Forelimb muscle (tissue), 1 donor: ENCODE measurements around the gene SLC44A1. TPM values are rescaled to one million over a fixed set of nuclear protein-coding genes. Genes with fewer than 3 reads are reported as not detected.

Experiments
- DNase-seq: peaks from one replicate; pipeline ENCODE4 v3.0.0-alpha.2; 2013; ENCODE audit warnings: low read depth
- polyA plus RNA-seq: library from polyadenylated mRNA; unstranded; fragments of 120-200 nt; gene quantifications from one replicate; pipeline ENCODE4 v1.2.1, GENCODE V29; 2013; ENCODE audit not compliant: insufficient read length

SLC44A1 gene
- polyA plus RNA-seq, 1 donor = 14.6 TPM

- no peak for DNase-seq
Measured at GRCh38 chr9:105333076-105333475, 88.6 kb downstream of the SLC44A1 start.

GRCh38 chr9:105333811-105334210, 89.4 kb downstream of the SLC44A1 start:
- DNase-seq = no peak

DNA sequence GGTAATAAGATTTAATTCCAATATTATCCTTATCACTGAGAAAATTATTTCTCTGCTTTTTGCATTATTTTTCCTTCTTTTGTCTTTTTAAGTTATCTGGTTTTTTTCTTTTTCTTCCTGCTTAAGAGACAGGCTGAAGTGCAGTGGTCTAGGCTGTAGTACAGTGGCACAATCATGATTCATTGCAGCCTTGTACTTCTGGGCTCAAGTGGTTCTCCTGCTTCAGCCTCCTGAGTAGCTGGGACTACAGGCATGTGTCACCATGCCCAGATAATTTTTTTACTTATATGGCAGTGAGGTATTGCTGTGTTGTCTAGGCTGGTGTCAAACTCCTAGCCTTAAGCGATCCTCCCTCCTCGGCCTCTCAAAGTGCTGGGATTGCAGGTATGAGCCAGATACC, 93.9 kb downstream of the SLC44A1 start:
- DNase-seq = no peak

GRCh38 chr9:105339849-105340248, 95.4 kb downstream of the SLC44A1 start:
- no peak for DNase-seq

GRCh38 chr9:105341434-105342146, 97.1 kb downstream of the SLC44A1 start:
- no peak for DNase-seq

DNA sequence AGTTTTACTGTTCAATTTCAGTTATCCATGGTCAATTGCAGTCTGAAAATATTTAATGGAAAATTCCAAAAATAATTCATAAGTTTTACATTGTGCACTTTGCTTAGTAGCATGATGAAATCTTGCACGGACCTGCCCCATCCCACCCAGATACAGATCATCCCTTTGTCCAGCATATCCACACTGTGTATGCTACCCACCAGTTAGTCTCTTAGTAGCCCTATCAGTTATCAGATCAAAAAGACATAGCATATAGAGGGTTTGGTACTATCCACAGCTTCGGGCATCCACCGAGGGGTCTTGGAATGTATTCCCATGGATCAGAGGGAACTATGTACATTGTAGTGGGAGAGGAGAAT, 97.7 kb downstream of the SLC44A1 start:
- no peak for DNase-seq

GRCh38 chr9:105344283-105344682, 99.8 kb downstream of the SLC44A1 start:
- no peak for DNase-seq

- DNase-seq = no peak
Measured at GRCh38 chr9:105345626-105346025, 101.2 kb downstream of the SLC44A1 start.

- DNase-seq = no peak
Measured at GRCh38 chr9:105346273-105346672, 101.8 kb downstream of the SLC44A1 start.

DNA sequence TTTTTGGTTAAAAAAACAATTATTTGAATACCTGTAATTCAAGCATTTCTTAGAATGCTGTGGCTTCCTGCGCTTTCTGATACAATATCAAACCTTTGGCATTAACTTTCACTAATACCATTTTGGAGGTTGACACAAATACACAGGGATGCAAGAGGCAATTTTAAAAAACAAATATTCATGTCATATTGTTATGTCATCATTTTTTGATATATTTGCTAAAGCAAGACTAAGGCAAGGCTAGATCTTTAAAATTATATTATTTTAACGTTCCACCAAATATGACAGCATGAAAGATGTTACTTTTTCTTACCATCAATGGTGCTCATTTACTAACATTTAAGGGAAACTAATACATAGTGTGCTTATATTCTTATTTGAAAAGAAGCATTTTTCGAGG, 110.0 kb downstream of the SLC44A1 start:
- no peak for DNase-seq

GRCh38 chr9:105355781-105356180, 111.3 kb downstream of the SLC44A1 start:
- DNase-seq = no peak

DNA sequence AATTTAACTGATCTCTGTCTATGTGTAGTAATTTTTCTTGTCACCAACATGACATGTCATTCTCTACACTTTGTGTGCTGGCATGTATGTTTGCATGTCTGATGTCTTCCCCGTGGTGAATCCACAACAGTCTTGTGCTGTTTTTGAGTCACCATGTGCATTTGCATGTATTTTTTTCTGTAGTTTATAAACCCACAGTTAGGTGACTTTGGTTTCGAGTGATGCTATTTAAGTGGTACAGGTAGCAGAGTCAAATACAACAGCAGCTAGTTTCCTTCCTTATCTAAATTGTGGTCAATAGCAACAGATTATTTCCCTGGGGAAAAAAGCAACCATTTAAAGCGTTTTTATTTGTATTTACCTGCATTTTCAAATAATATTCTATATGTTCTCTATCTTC, 113.5 kb downstream of the SLC44A1 start:
- no peak for DNase-seq

- no peak for DNase-seq
Measured at GRCh38 chr9:105359892-105360291, 115.4 kb downstream of the SLC44A1 start.

DNA sequence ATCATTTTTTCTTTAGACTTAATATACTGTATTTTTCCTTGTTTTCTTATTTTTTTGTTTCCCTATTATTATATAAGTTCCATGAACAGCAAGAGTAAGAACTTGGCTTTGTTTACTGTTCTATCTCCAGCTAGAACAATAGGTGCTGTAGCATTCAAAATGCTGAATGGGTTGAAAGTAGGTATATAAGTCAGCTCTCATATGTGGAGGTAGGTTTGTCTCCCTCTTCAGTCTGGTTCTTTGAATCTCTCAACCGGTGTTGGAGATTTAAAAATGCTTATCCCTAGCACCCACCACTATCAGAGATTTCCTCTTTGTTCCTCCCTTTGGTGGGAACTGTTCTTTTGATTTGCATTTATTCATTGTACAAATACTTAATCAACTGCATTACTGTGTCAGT, 115.9 kb downstream of the SLC44A1 start:
- DNase-seq = no peak

GRCh38 chr9:105361873-105362272, 117.4 kb downstream of the SLC44A1 start:
- no peak for DNase-seq

DNA sequence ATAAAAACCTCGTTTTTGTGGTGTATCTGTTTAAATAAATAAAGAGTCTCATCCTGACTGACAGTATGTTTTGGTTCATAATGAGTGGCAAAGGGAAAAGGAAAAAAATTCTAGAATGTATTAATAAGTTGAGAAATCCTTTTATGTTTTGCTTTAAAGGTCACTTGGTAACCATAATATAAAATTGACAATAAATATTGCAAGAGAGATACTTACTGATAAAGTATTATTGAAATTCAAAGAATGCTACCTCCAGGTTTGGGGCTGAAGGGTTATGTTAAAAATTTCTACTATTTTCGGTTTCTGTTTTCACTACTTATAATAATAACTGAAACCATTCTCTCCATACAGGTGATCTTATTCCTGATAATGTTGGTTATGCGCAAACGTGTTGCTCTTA, 118.0 kb downstream of the SLC44A1 start:
- DNase-seq = no peak

- no peak for DNase-seq
Measured at GRCh38 chr9:105363837-105364236, 119.4 kb downstream of the SLC44A1 start.

GRCh38 chr9:105369911-105370310, 125.5 kb downstream of the SLC44A1 start:
- no peak for DNase-seq

GRCh38 chr9:105373723-105374122, 129.3 kb downstream of the SLC44A1 start:
- DNase-seq = no peak

GRCh38 chr9:105375323-105375722, 130.9 kb downstream of the SLC44A1 start:
- no peak for DNase-seq

GRCh38 chr9:105376893-105377292, 132.4 kb downstream of the SLC44A1 start:
- DNase-seq = no peak

GRCh38 chr9:105385381-105385985, 141.0 kb downstream of the SLC44A1 start:
- no peak for DNase-seq

GRCh38 chr9:105389796-105390195, 145.3 kb downstream of the SLC44A1 start:
- no peak for DNase-seq

- no peak for DNase-seq
Measured at GRCh38 chr9:105390871-105391270, 146.4 kb downstream of the SLC44A1 start.
